ENCODE data around the gene STAC2.

STAC2 gene

DNA sequence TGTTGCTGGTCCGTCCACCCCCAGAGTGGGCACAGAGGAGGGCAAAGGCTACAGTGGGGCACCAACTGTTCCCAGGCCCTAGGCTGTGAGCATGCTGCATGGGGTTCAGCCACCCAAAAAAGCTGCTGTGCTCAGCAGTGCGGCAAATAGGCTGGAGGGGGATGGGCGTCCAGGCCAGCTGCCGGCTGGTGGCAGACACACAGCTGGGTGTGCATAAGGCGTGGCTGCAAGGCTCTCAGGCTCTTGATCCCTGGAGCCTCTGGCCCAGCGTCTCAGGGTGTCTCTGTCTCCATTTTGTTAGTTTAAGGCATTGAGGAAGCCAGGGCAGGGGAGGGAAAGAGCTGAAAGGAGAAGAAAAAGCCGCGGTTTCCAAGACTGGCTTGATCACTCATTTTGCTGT lies 16.9 kb downstream of the STAC2 start:
- Histone ChIP-seq H3K9me2 (replicated peaks; ENCODE audit: control insufficient read depth, low read length) (no peaks in the 10 kb centered on the region), H3K4me1 (ENCODE audit: control insufficient read depth, low read length) (peaks cover 65% of the 10 kb centered on the region), H3K36me3 (ENCODE audit: control insufficient read depth, low read length) (peaks cover 13% of the 10 kb centered on the region), H3K4me3 (ENCODE audit: low read length) (peak overlapping the region; percentile 73), H3K4me2 (ENCODE audit: low read length) (peak overlapping the region; percentile 86), H3K27ac (ENCODE audit: low read depth, low read length) (peak overlapping the region; percentile 94), H4K20me1 (ENCODE audit: control insufficient read depth, insufficient read depth, low read depth, low read length) (no peaks in the 10 kb centered on the region), H3K27me3 (ENCODE audit: control insufficient read depth, low read length) (no peaks in the 10 kb centered on the region), H3K9me3 (ENCODE audit: control insufficient read depth, insufficient read depth, low read length) (no peaks in the 10 kb centered on the region), H3K79me2 (ENCODE audit: control insufficient read depth, low read length) (no peaks in the 10 kb centered on the region), H3F3A (ENCODE audit: control insufficient read depth, insufficient read depth) (peaks cover 39% of the 10 kb centered on the region)
- TF ChIP-seq, protein P1, sequence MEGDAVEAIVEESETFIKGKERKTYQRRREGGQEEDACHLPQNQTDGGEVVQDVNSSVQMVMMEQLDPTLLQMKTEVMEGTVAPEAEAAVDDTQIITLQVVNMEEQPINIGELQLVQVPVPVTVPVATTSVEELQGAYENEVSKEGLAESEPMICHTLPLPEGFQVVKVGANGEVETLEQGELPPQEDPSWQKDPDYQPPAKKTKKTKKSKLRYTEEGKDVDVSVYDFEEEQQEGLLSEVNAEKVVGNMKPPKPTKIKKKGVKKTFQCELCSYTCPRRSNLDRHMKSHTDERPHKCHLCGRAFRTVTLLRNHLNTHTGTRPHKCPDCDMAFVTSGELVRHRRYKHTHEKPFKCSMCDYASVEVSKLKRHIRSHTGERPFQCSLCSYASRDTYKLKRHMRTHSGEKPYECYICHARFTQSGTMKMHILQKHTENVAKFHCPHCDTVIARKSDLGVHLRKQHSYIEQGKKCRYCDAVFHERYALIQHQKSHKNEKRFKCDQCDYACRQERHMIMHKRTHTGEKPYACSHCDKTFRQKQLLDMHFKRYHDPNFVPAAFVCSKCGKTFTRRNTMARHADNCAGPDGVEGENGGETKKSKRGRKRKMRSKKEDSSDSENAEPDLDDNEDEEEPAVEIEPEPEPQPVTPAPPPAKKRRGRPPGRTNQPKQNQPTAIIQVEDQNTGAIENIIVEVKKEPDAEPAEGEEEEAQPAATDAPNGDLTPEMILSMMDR (IDR thresholded peaks at IDR 0.05; ENCODE audit: low read depth, low read length, poor library complexity, severe bottlenecking): no peak

DNA sequence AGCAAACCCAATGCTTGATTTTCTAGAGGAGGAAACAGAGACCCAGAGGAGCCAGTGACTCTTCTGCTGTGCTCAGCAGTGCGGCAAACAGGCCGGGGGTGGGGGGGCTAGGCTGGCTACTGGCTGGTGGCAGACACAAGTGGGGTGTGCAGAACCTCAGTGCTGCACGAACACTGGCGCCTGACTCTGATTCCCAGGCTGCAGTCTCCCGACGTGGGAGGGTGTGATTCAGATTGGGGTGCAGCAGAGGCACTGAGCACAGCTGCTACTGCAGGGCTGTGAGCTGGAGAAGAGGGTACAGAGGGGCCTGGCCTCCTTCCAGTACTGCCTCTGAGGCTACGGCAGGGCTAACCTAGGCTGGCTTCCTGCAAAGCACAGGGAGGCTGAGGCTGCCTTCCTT lies 17.6 kb downstream of the STAC2 start:
- Histone ChIP-seq H4K20me1 (ENCODE audit: control insufficient read depth, insufficient read depth, low read depth, low read length) (no peaks in the 10 kb centered on the region), H3F3A (ENCODE audit: control insufficient read depth, insufficient read depth) (peaks cover 46% of the 10 kb centered on the region), H3K27me3 (ENCODE audit: control insufficient read depth, low read length) (no peaks in the 10 kb centered on the region), H3K4me1 (ENCODE audit: control insufficient read depth, low read length) (peaks cover 71% of the 10 kb centered on the region), H3K4me2 (ENCODE audit: low read length) (peak overlapping the region; percentile 86), H3K9me2 (replicated peaks; ENCODE audit: control insufficient read depth, low read length) (no peaks in the 10 kb centered on the region), H3K4me3 (ENCODE audit: low read length) (peak overlapping the region; percentile 73), H3K36me3 (ENCODE audit: control insufficient read depth, low read length) (peaks cover 21% of the 10 kb centered on the region), H3K27ac (ENCODE audit: low read depth, low read length) (peak overlapping the region; percentile 94), H3K9me3 (ENCODE audit: control insufficient read depth, insufficient read depth, low read length) (no peaks in the 10 kb centered on the region), H3K79me2 (ENCODE audit: control insufficient read depth, low read length) (no peaks in the 10 kb centered on the region)
- TF ChIP-seq EZH2phosphoT487 (IDR thresholded peaks at IDR 0.05; ENCODE audit: borderline replicate concordance, low read length): no peak
- TF ChIP-seq, protein P1 (IDR thresholded peaks at IDR 0.05; ENCODE audit: low read depth, low read length, poor library complexity, severe bottlenecking): no peak

DNA sequence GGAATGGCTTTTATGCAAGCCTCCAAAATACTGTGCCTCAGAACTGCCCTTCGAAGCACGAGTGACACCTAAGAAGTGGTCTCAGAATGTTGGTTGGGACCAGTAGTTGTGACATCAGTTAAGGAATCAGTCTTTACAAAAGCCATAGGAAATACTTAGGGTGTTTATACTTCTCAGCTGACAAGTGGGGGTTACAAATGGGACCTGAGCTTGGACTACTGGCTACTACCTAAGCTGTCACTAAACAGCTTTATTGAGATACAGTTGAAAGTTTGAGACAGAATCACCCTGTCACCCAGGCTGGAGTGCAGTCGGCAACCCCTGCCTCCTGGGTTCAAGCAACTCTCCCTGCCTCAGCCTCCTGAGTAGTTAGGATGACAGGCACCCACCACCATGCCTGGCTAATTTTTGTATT lies 20.6 kb downstream of the STAC2 start:
- Histone ChIP-seq H3K4me2 (ENCODE audit: low read length) (no peak overlapping the region), H3K9me3 (ENCODE audit: control insufficient read depth, insufficient read depth, low read length) (no peaks in the 10 kb centered on the region), H3K36me3 (ENCODE audit: control insufficient read depth, low read length) (peaks cover 51% of the 10 kb centered on the region), H3K79me2 (ENCODE audit: control insufficient read depth, low read length) (peaks cover 28% of the 10 kb centered on the region), H3K4me3 (ENCODE audit: low read length) (no peak overlapping the region), H4K20me1 (ENCODE audit: control insufficient read depth, insufficient read depth, low read depth, low read length) (peaks cover 8% of the 10 kb centered on the region; the same call in 1 of the 2 replicates), H3K4me1 (ENCODE audit: control insufficient read depth, low read length) (peaks cover 78% of the 10 kb centered on the region), H3F3A (ENCODE audit: control insufficient read depth, insufficient read depth) (peaks cover 71% of the 10 kb centered on the region), H3K27ac (ENCODE audit: low read depth, low read length) (peak overlapping the region; percentile 31; the same call in 1 of the 2 replicates), H3K27me3 (ENCODE audit: control insufficient read depth, low read length) (no peaks in the 10 kb centered on the region), H3K9me2 (replicated peaks; ENCODE audit: control insufficient read depth, low read length) (no peaks in the 10 kb centered on the region)
- no peak for TF ChIP-seq EZH2phosphoT487 (IDR thresholded peaks at IDR 0.05; ENCODE audit: borderline replicate concordance, low read length)
- TF ChIP-seq, protein P1 (IDR thresholded peaks at IDR 0.05; ENCODE audit: low read depth, low read length, poor library complexity, severe bottlenecking): no peak

Measured in DOHH2 (cell line).